Gastrocnemius medialis (tissue), 4 donors: ENCODE results near the gene SLC1A3. TPM values are rescaled to one million over a fixed set of nuclear protein-coding genes. Genes with fewer than 3 reads are reported as not detected.

Source experiments
- ATAC-seq, 2 donors: fragments of 150-250 bp; one replicate each; pipeline ENCODE4 v1.9.1; 2016
- DNase-seq, 2 donors: peaks; one replicate each; pipeline ENCODE4 v3.0.0-alpha.2; 2019
- H3K27ac ChIP-seq, 4 donors: fragments of 200-600 bp; sonication (generic); 1 replicate in 1 of 4; 2 replicates in 3 of 4; pipeline ENCODE4 v1.5.1; 2016 to 2018; ENCODE audit warnings: mild to moderate bottlenecking in 2 of 4, moderate library complexity in 1 of 4
- H3K27me3 ChIP-seq, 3 donors: fragments of 200-600 bp; sonication (generic) in 2 of 3; 1 replicate in 1 of 3; 2 replicates in 2 of 3; pipeline versions ENCODE4 v1.5.1 to v1.6.0; 2016 to 2019; ENCODE audit warnings: mild to moderate bottlenecking in 1 of 3, moderate library complexity in 1 of 3
- H3K36me3 ChIP-seq, 2 donors: fragments of 200-600 bp; sonication (generic) in 1 of 2; one replicate each; pipeline ENCODE4 v1.5.1; 2017 to 2018
- H3K4me1 ChIP-seq, 2 donors: fragments of 200-600 bp; sonication (generic) in 1 of 2; one replicate each; pipeline ENCODE4 v1.5.1; 2016 to 2017; ENCODE audit warnings: mild to moderate bottlenecking in 2 of 2
- H3K4me3 ChIP-seq, 4 donors: fragments of 200-600 bp; sonication (generic) in 3 of 4; 1 replicate in 1 of 4; 2 replicates in 3 of 4; pipeline ENCODE4 v1.5.1; 2016 to 2019; ENCODE audit warnings: mild to moderate bottlenecking in 2 of 4
- H3K9me3 ChIP-seq, 3 donors: fragments of 200-600 bp; sonication (generic) in 2 of 3; 1 replicate in 1 of 3; 2 replicates in 2 of 3; pipeline ENCODE4 v1.5.1; 2016 to 2019
- CTCF ChIP-seq, 5 experiments: fragments of 450-650 bp in 3 of 5; fragments of 200-600 bp in 2 of 5; sonication (generic) in 2 of 5; IDR thresholded peaks in 4 of 5; conservative IDR thresholded peaks in 1 of 5; 1 replicate in 4 of 5; 2 replicates in 1 of 5; pipeline ENCODE4 v1.5.1; 2016 to 2019; ENCODE audit warnings: antibody characterized with exemption in 5 of 5, mild to moderate bottlenecking in 3 of 5, moderate library complexity in 3 of 5
- POLR2A ChIP-seq, 2 donors: fragments of 450-650 bp; IDR thresholded peaks; one replicate each; pipeline ENCODE4 v1.6.1; 2017; ENCODE audit warnings: antibody characterized with exemption in 2 of 2, mild to moderate bottlenecking in 2 of 2, moderate library complexity in 2 of 2
- in situ Hi-C, 4 donors: fragments of 200-750 bp; cut with MboI; loops; one replicate each; pipeline versions ENCODE4 v1.15.0 to v1.8.0; 2017; ENCODE audit warnings: low sequenced_read_pairs in 4 of 4
- intact Hi-C: fragments of 100-400 bp; cut with DNase I; formaldehyde crosslinking; loops from one replicate; pipeline ENCODE4 v1.15.1; 2023; ENCODE audit warnings: low total_unique reads
- total RNA-seq, 4 donors: library from RNA; depleted of rRNA; stranded (reverse); fragments of >200 nt; gene quantifications; one replicate each; pipeline versions ENCODE4 v1.1.0 to v1.2.3, GENCODE V29; 2016

SLC1A3 gene
- total RNA-seq, 4 donors from 2014 or later, result 5.3 to 69.4 (median 17.4) TPM

DNA sequence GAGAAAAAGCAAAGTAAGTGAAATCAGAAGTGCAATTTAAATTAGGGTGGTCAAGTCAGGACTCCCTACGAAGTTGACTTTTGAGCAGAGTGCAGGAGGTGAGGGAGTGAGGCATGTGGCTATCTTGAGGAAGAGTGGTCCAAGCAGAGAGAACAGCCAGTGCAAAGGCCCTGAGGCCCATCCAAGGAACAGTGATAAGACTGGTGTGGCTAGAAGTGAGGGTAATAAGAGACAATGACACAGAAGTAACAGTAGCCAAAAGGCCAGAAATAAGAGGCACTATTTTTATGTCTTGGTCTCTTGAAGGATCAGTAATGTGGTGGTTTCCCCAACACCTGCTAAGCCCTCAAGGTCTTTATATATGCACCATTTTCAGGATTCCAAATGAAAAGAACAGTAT lies 120.4 kb downstream of the SLC1A3 start:
- TF ChIP-seq POLR2A (IDR thresholded peaks at IDR 0.05), result no peak
- TF ChIP-seq CTCF (IDR thresholded peaks at IDR 0.05 in 4 of 5, conservative IDR thresholded peaks at IDR 0.05 in 1 of 5), result no peak
- Histone ChIP-seq H3K27ac (no peak overlapping the region), H3K4me3 (no peak overlapping the region), H3K27me3 (no peaks in the 10 kb centered on the region), H3K9me3 (no peaks in the 10 kb centered on the region), H3K36me3 (no peaks in the 10 kb centered on the region), H3K4me1 (peaks cover 0 to 6% of the 10 kb centered on the region in 2 donors)
- no peak for DNase-seq
- intact Hi-C loops, result loop anchor here (5.0 kb wide), 1 partner anchor 146 kb away; no protein-coding TSS in a partner anchor
- in situ Hi-C loops, result loop anchor here (25.0 kb wide), 3 partner anchors 136 to 286 kb away; no protein-coding TSS in a partner anchor
- no peak for ATAC-seq

- intact Hi-C loops, result loop anchor here (5.0 kb wide), 1 partner anchor 143 kb away; no protein-coding TSS in a partner anchor
- Histone ChIP-seq H3K9me3 (no peaks in the 10 kb centered on the region), H3K4me3 (no peak overlapping the region), H3K36me3 (no peaks in the 10 kb centered on the region), H3K27ac (no peak overlapping the region), H3K27me3 (no peaks in the 10 kb centered on the region), H3K4me1 (peaks cover 0 to 6% of the 10 kb centered on the region in 2 donors)
- TF ChIP-seq POLR2A (IDR thresholded peaks at IDR 0.05) (no peak), CTCF (IDR thresholded peaks at IDR 0.05 in 4 of 5, conservative IDR thresholded peaks at IDR 0.05 in 1 of 5) (peak; percentile 33 to 73 (median 46))
- DNase-seq, result no peak
- ATAC-seq, result peak in 1 of 2 donors; percentile 62
- in situ Hi-C loops, result loop anchor here (25.0 kb wide), 3 partner anchors 133 to 283 kb away; no protein-coding TSS in a partner anchor
Measured at GRCh38 chr5:36728697-36729543, 122.5 kb downstream of the SLC1A3 start.

- no peaks in the 10 kb centered on the region for H3K27me3 ChIP-seq
- H3K4me3 ChIP-seq, result no peak overlapping the region
- no peaks in the 10 kb centered on the region for H3K36me3 ChIP-seq
- no peaks in the 10 kb centered on the region for H3K9me3 ChIP-seq
- intact Hi-C loops, result no loop called here
- H3K27ac ChIP-seq, result no peak overlapping the region
- in situ Hi-C loops, result loop anchor here (10.0 to 25.0 kb wide), 4 partner anchors 132 to 282 kb away; no protein-coding TSS in a partner anchor
- no peak for ATAC-seq
- no peak for DNase-seq
- TF ChIP-seq CTCF (IDR thresholded peaks at IDR 0.05 in 4 of 5, conservative IDR thresholded peaks at IDR 0.05 in 1 of 5) (no peak), POLR2A (IDR thresholded peaks at IDR 0.05) (no peak)
- peaks cover 0 to 6% of the 10 kb centered on the region in 2 donors for H3K4me1 ChIP-seq
Measured at GRCh38 chr5:36730537-36731216, 124.3 kb downstream of the SLC1A3 start.

DNA sequence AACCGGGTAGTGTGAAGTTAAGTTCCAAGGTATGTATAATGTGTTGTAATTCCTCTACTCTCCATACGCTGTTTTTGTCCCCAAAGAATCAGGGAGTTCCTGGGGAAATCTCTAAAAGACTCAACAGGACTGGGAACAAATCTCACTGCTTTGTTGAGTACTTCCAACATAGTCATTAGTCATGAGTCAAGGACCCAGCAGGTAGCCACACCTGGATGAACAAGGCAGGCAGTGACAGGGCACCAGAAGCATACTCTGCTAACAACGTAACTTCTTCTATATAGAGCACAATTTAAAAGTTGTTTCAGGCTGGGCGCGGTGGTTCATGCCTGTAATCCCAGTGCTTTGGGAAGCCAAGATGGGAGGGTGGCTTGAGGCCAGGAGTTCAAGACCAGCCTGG lies 126.8 kb downstream of the SLC1A3 start:
- H3K27ac ChIP-seq, result no peak overlapping the region
- H3K27me3 ChIP-seq, result peaks cover 0 to 7% (median 0%) of the 10 kb centered on the region in 3 donors
- no peaks in the 10 kb centered on the region for H3K9me3 ChIP-seq
- no peak for DNase-seq
- H3K4me1 ChIP-seq, result peaks cover 0 to 6% of the 10 kb centered on the region in 2 donors
- H3K36me3 ChIP-seq, result no peaks in the 10 kb centered on the region
- in situ Hi-C loops (loop anchor here (10.0 to 25.0 kb wide), 4 partner anchors 129 to 279 kb away; no protein-coding TSS in a partner anchor), intact Hi-C loops (no loop called here)
- no peak overlapping the region for H3K4me3 ChIP-seq
- TF ChIP-seq CTCF (IDR thresholded peaks at IDR 0.05 in 4 of 5, conservative IDR thresholded peaks at IDR 0.05 in 1 of 5), result no peak
- TF ChIP-seq POLR2A (IDR thresholded peaks at IDR 0.05), result no peak
- ATAC-seq, result no peak
